ENCODE data around the gene TMEM63A.

GRCh38 chr1:225923692-225924555, 41.7 kb upstream of the TMEM63A start, which contains the start of gene PYCR2:
- TF ChIP-seq EZH2 (IDR thresholded peaks at IDR 0.05; ENCODE audit: low read length, missing control alignments) (no peak), CTCF (conservative IDR thresholded peaks at IDR 0.05 in 1 of 2, IDR thresholded peaks at IDR 0.05 in 1 of 2; ENCODE audit: low read depth in 1 of 2, low read length in 2 of 2) (no peak)

Data from fibroblast of lung (primary cell).